ENCODE results near the gene ZACN.

ZACN gene

DNA sequence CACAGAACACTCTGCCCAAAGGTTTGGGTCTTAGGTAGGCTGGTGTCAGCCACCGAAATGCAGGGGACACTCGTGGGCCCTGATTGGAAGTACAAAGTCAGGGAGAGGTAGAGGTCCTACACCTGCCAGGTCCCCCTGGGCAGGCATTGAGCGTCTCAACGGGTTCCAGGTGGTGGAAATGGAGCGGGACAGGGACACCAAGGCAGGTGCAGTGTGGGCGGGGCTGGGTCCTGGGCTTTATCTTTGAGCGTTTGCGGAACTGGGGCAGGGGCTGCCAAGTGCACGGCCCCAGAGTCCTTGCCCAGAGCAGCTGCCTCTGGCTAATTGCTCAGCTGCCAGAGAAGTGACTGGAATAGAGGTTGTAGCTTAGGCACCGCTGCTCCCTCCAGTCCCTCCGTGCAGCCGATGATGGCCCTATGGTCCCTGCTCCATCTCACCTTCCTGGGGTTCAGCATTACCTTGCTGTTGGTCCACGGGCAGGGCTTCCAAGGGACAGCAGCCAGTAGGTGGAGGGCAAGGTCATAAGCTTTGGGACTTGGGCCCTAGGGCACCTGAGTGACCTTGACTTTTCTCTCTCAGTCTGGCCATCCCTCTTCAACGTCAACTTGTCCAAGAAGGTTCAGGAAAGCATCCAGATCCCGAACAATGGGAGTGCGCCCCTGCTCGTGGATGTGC, at the start of gene ZACN:
ZACN (plus strand) TSS at position 323 of the 675 bp plus-strand sequence; CDS start at position 406, 83 bp downstream.
- H4K20me1 ChIP-seq (ENCODE audit: low read depth, low read length), result no peaks in the 10 kb centered on the region
- no peaks in the 10 kb centered on the region for H3K9me2 ChIP-seq (replicated peaks; ENCODE audit: insufficient read depth, low read length)
- no peaks in the 10 kb centered on the region for H3K79me2 ChIP-seq (ENCODE audit: insufficient read depth, low read length)
- H3K27ac ChIP-seq (ENCODE audit: low read depth, low read length), result no peak within 1 kb of the TSS
- no peak within 1 kb of the TSS for H3K9ac ChIP-seq (ENCODE audit: low read length)
- H3K36me3 ChIP-seq (ENCODE audit: low read length), result no peaks in the 10 kb centered on the region
- no peaks in the 10 kb centered on the region for H3K27me3 ChIP-seq (ENCODE audit: low read length)
- no peak within 1 kb of the TSS for H3K4me3 ChIP-seq (ENCODE audit: insufficient read depth, low read length, poor library complexity, severe bottlenecking)
- TF ChIP-seq EZH2phosphoT487 (conservative IDR thresholded peaks at IDR 0.05; ENCODE audit: low read length) (no peak), CTCF (IDR thresholded peaks at IDR 0.05; ENCODE audit: insufficient read depth, low read length, poor library complexity, severe bottlenecking) (no peak)
- H3K9me3 ChIP-seq (ENCODE audit: insufficient read depth, low read length), result no peaks in the 10 kb centered on the region
- H3K4me2 ChIP-seq (ENCODE audit: low read depth, low read length, poor library complexity, severe bottlenecking), result no peak within 1 kb of the TSS
- no peaks in the 10 kb centered on the region for H3F3A ChIP-seq (ENCODE audit: insufficient read depth)
- H2AFZ ChIP-seq (ENCODE audit: low read depth, low read length, severe bottlenecking), result no peak within 1 kb of the TSS

GRCh38 chr17:76032073-76032779, 46.8 kb upstream of the ZACN start:
- Histone ChIP-seq H3F3A (ENCODE audit: insufficient read depth) (no peaks in the 10 kb centered on the region), H4K20me1 (ENCODE audit: low read depth, low read length) (no peaks in the 10 kb centered on the region), H3K27ac (ENCODE audit: low read depth, low read length) (no peak overlapping the region), H3K9me3 (ENCODE audit: insufficient read depth, low read length) (no peaks in the 10 kb centered on the region), H3K9ac (ENCODE audit: low read length) (no peak overlapping the region), H2AFZ (ENCODE audit: low read depth, low read length, severe bottlenecking) (no peak overlapping the region), H3K27me3 (ENCODE audit: low read length) (no peaks in the 10 kb centered on the region), H3K4me2 (ENCODE audit: low read depth, low read length, poor library complexity, severe bottlenecking) (no peak overlapping the region), H3K4me3 (ENCODE audit: insufficient read depth, low read length, poor library complexity, severe bottlenecking) (no peak overlapping the region), H3K9me2 (replicated peaks; ENCODE audit: insufficient read depth, low read length) (no peaks in the 10 kb centered on the region), H3K36me3 (ENCODE audit: low read length) (no peaks in the 10 kb centered on the region), H3K79me2 (ENCODE audit: insufficient read depth, low read length) (no peaks in the 10 kb centered on the region)
- TF ChIP-seq CTCF (IDR thresholded peaks at IDR 0.05; ENCODE audit: insufficient read depth, low read length, poor library complexity, severe bottlenecking) (no peak), EZH2phosphoT487 (conservative IDR thresholded peaks at IDR 0.05; ENCODE audit: low read length) (no peak)

GRCh38 chr17:76032780-76033108, 46.2 kb upstream of the ZACN start:
- Histone ChIP-seq H3K4me2 (ENCODE audit: low read depth, low read length, poor library complexity, severe bottlenecking) (no peak overlapping the region), H3K27ac (ENCODE audit: low read depth, low read length) (no peak overlapping the region), H3K9me2 (replicated peaks; ENCODE audit: insufficient read depth, low read length) (no peaks in the 10 kb centered on the region), H3K27me3 (ENCODE audit: low read length) (no peaks in the 10 kb centered on the region), H3K9ac (ENCODE audit: low read length) (no peak overlapping the region), H2AFZ (ENCODE audit: low read depth, low read length, severe bottlenecking) (no peak overlapping the region), H4K20me1 (ENCODE audit: low read depth, low read length) (no peaks in the 10 kb centered on the region), H3F3A (ENCODE audit: insufficient read depth) (no peaks in the 10 kb centered on the region), H3K79me2 (ENCODE audit: insufficient read depth, low read length) (no peaks in the 10 kb centered on the region), H3K4me3 (ENCODE audit: insufficient read depth, low read length, poor library complexity, severe bottlenecking) (no peak overlapping the region), H3K9me3 (ENCODE audit: insufficient read depth, low read length) (no peaks in the 10 kb centered on the region), H3K36me3 (ENCODE audit: low read length) (no peaks in the 10 kb centered on the region)
- no peak for TF ChIP-seq EZH2phosphoT487 (conservative IDR thresholded peaks at IDR 0.05; ENCODE audit: low read length)
- TF ChIP-seq CTCF (IDR thresholded peaks at IDR 0.05; ENCODE audit: insufficient read depth, low read length, poor library complexity, severe bottlenecking), result no peak
